GM12874 (cell line): ENCODE measurements around the gene BABAM2.

Experiments used
- TF ChIP-seq, protein P1 (sequence below): IDR thresholded peaks from 2 replicates; pipeline ENCODE4 v1.5.1; 2011; ENCODE audit warnings: low read depth, mild to moderate bottlenecking, control low read depth, low read length, moderate library complexity; ENCODE audit not compliant: insufficient read depth

Gene BABAM2

DNA sequence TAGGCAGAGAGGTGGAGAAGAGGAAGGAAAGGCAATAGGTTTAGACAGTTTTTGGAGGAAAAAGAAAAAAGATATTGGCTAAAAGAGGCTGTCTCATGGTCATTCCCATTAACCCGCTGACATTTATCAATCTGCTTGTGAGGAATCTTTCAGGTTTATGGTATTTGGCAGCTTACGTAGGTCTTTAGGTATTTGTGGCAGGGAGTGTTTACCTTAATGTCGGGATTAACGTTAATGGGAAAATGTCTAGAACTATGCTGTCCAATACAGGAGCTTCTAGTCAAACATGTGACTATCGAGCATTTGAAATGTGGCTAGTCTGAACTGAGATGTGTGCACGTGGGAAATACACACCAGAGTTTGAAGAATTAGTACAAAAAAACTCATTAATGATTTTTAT is 144.2 kb downstream of the BABAM2 start:
- TF ChIP-seq, protein P1, sequence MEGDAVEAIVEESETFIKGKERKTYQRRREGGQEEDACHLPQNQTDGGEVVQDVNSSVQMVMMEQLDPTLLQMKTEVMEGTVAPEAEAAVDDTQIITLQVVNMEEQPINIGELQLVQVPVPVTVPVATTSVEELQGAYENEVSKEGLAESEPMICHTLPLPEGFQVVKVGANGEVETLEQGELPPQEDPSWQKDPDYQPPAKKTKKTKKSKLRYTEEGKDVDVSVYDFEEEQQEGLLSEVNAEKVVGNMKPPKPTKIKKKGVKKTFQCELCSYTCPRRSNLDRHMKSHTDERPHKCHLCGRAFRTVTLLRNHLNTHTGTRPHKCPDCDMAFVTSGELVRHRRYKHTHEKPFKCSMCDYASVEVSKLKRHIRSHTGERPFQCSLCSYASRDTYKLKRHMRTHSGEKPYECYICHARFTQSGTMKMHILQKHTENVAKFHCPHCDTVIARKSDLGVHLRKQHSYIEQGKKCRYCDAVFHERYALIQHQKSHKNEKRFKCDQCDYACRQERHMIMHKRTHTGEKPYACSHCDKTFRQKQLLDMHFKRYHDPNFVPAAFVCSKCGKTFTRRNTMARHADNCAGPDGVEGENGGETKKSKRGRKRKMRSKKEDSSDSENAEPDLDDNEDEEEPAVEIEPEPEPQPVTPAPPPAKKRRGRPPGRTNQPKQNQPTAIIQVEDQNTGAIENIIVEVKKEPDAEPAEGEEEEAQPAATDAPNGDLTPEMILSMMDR: no peak

DNA sequence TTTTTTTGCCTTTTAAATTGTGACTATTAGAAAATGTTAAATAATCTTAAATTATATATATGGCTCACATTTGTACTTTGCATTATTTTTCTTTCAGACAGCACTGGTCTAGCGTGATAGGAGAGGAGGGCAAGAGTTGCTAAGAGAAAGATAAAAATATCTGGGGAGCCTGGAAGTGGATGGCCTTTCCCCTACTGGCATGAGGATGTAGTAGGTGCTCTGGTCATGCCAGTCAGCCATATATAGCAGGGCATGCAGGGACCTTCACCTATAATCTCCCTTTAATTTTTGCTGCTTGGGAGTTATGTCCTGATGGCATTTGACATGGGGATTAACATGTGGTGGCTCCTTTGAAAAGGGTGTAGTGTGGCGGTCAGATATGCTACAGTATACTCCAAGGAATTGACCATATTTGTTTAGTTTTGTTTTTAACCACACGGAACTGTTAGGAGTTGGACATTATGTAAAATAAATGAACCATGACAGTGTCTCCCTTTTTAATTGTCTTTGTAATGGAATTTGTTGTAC is 144.7 kb downstream of the BABAM2 start:
- TF ChIP-seq, protein P1: no peak

DNA sequence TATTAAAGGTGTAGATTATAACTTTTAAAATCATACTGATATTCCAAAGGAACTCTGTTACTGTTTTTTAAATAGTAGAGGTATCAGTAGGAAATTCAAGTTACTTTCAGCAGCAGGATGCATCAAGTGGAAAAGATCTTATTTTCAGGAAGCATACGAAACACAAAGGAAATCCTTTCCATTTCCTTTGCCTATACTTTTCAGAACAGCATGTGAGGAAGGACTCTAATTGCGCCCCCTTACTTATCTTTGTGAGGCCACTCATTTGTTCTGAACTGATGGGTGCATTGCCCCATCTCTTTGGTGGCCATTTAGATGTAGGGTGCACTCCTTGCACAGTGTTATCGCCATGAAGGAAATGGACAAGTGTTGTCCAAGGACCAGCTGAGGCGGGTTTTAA is 145.3 kb downstream of the BABAM2 start:
- TF ChIP-seq, protein P1: no peak

DNA sequence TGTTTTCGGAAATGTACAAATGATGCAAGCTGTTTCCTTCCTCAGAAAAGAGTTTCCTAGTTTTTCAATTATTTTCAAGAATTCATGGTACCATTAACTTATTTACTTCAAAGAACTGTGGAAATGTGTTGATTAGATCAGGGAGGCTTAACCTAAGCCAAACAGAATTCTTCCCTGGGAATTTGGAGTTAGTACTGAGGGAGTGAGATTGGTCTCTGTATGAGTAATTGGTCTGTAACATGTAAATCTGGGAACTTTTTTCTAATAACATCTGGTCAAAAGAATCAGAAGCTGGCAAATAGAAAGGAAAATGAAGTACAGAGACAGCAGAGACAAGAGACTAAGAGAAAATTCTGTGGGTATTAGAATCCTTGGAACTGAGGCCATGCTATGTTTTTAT is 145.8 kb downstream of the BABAM2 start:
- TF ChIP-seq, protein P1: no peak

DNA sequence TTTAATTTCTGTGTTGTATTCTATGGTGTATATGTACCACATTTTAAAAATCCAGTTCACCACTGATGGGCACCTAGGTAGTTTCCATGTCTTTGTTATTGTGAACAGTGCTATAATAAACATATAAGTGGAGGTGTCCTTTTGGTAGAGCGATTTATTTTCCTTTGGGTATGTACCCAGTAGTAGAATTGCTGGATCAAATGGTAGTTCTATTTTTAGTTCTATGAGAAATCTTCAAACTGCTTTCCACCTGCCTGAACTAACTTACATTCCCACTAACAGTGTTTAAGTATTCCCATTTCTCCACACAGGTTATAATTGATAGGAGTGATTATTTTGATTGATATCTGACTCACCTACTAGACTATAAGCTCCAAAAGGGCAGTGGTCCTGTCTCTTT is 148.2 kb downstream of the BABAM2 start:
- TF ChIP-seq, protein P1: no peak

DNA sequence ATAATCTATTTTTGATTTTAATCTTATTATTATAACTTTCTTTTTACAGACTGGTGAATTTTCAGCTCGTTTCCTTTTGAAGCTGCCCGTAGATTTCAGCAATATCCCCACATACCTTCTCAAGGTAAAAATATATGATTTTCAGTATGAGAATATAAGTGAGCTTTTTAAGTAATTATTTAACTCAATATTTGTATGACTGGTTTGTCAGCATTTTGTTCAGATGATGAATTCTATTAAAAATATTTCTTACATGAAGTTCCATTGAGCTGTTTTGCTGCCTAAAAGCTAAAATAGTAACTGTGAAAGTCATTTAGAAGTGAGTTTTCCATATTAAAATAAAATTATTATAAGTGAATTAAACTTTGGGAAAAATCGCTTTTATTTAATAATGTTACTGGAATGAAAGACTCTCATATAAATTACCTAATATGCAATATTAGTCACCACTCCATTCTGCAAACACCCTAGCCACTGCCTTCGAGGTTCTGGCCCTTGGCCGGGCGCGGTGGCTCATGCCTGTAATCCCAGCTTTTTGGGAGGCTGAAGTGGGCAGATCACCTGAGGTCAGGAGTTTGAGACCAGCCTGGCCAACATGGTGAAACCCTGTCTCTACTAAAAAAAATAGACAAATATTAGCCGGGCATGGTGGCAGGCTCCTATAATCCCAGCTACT is 155.3 kb downstream of the BABAM2 start:
- TF ChIP-seq, protein P1: no peak

DNA sequence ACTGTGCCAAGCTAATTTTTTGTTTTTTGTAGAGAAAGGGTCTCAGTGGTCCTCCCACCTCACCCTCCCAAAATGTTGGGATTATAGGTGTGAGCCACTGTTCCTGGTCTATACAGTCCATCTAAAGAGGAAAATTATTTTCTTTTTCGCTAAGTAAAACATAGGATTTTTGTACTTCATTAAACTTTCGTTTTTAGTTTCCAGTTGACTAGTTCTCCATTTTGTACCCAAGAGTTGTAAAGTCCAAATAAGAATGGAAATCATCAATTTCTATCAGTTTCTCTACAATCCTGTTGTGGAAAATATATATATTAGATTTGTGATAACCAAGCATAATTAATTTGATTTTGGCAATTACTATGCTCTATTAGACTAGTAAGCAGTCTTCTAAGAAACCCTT is 156.4 kb downstream of the BABAM2 start:
- TF ChIP-seq, protein P1: no peak
